Measurements from ENCODE around the gene MED4. TPM values are rescaled to one million over a fixed set of nuclear protein-coding genes. Genes with fewer than 3 reads are reported as not detected.

MED4 gene, protein sequence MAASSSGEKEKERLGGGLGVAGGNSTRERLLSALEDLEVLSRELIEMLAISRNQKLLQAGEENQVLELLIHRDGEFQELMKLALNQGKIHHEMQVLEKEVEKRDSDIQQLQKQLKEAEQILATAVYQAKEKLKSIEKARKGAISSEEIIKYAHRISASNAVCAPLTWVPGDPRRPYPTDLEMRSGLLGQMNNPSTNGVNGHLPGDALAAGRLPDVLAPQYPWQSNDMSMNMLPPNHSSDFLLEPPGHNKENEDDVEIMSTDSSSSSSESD
- 20.6 and 24.1 TPM in 2 replicates for total RNA-seq (2014; rRNA removed; shearing (Covaris generic))
- 12.8 and 20.0 TPM in 2 replicates for polyA plus RNA-seq (2014; cell fraction: nucleus; rRNA removed)

DNA sequence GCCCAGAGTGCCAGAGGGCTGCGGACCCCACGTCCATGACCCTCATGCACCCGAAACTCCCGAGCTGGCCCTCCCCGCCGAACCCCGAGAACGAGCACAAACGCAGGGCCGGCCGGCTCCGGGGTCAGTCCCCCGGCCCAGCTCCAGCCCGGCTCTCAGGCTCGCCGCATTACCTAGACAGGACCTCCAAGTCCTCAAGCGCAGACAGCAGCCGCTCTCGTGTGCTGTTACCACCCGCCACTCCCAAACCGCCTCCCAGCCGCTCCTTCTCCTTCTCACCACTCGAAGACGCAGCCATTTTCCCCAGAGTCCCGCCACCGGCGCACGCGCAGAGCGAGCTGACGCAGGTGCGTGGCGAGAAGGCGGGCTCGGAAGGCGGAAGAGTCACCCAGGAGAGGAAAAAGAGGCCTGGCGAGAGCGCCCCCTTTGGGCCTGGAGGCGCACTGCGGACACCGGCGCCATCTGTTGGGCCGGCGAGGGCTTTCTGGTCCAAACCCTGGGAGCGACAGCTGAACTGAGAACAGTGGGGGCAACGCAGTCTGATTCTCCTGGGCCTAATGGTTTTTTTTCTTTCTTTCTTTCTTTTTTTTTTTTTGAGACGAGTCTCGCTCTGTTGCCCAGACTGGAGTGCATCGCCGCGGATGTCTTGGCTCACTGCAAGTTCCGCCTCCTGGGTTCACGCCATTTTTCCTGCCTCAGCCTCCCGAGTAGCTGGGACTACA is at the start of gene MED4:
MED4 (minus strand) TSS at position 324 of the 722 bp plus-strand sequence; CDS start at position 298, 26 bp downstream.
- DNase-seq (ENCODE audit: extremely low read depth, low read depth), result peak; percentile 88

DNA sequence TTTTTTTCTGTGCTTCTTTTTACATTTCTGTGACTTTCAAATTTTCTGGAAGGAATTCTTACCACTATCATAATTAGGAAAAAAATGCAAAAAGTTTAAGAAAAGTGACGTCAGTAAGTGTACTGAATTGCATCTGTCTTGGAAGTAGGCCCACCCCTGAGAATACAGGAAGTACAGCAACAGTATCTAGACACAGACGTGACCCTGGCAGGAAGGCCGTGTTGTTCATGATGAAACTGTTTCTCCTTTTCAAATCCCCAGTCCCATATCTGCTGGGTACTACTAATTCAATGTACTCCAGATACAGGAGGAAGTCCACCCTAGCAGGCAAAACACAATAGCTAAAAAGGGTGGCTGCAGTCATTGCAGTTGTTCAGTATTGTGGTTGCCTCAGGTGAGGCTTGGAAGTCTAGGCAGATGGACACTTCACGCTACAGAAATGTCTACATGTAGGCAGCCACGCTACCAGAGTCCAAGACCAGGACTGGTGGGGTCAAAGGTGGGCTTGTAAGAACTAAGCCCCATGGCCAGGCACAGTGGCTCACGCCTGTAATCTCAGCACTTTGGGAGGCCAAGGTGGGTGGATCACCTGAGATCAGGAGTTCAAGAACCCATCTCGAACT is 49.6 kb upstream of the MED4 start:
- no peak for DNase-seq (ENCODE audit: extremely low read depth, low read depth)

DNA sequence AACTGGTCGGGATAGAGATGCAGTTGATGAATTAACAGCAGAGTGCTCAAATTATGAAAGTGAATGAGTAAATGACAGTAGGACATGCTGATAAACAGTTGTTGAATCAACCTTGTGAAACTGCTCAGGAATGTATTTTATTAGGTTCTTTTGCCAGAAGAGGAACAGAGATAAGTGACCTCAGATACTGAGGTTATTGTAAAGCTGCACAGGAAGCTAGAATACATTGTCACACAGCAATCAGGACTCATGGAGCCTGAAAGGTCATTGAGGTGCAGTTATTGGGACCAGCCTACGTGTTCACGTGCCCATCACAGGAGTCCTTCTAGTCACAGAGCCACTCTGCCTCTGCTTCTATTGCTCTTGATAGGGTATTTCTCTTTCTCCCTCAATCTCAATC is 47.5 kb upstream of the MED4 start:
- no peak for DNase-seq (ENCODE audit: extremely low read depth, low read depth)

DNA sequence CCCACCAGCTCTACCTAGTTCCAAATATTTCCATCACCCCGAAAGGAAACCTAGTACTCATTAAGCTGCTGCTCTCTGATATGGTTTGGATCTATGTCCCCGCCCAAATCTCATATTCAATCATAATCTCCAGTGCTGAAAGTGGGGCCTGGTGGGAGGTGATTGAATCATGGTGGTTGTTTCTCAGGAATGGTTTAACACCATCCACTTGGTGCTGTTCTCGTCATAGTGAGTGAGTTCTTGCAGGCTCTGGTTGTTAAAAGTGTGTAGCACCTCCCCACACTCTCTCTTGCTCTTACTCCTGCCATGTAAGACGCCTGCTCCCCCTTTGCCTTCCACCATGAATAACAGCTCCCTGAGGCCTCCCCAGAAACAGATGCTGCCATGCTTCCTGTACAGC is 43.4 kb upstream of the MED4 start:
- DNase-seq (ENCODE audit: extremely low read depth, low read depth), result no peak

DNA sequence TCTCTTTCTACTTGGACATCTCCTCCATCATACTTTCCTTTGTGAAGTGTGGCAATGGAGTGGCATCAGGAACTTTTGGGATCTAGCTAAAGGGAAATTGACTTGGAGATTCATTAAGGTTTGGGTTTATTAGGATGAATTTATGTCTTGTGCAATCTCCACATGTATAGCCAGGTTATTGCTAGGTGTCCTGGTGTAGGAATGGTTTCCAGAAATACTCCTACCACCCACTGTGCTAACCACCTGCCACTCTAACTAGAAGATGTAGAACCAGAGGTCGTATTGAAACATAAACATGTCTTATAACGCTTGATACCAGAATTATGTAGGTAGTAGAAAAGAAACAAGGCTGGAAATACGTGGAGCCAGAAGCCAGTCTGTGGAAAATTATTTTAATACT is 38.1 kb upstream of the MED4 start:
- DNase-seq (ENCODE audit: extremely low read depth, low read depth), result no peak

DNA sequence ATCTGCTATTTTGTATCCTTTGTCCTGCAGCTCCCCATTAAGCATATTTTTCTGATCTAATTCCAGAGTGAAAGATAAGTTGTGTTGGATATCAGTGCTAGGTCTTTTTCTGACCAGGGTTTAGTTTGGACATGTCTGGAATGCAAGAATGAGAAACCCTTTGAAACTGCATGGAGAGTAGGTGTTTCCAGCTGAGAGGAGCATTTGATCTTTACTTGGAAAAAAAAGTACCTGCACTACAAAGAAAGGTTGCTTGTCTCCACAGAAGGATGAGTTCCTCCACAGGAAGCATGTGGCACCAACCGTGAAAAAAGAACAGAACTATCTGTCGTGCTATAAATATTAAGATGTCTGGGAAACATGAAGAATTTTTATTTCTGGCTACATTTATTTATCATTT is 36.6 kb upstream of the MED4 start:
- no peak for DNase-seq (ENCODE audit: extremely low read depth, low read depth)

DNA sequence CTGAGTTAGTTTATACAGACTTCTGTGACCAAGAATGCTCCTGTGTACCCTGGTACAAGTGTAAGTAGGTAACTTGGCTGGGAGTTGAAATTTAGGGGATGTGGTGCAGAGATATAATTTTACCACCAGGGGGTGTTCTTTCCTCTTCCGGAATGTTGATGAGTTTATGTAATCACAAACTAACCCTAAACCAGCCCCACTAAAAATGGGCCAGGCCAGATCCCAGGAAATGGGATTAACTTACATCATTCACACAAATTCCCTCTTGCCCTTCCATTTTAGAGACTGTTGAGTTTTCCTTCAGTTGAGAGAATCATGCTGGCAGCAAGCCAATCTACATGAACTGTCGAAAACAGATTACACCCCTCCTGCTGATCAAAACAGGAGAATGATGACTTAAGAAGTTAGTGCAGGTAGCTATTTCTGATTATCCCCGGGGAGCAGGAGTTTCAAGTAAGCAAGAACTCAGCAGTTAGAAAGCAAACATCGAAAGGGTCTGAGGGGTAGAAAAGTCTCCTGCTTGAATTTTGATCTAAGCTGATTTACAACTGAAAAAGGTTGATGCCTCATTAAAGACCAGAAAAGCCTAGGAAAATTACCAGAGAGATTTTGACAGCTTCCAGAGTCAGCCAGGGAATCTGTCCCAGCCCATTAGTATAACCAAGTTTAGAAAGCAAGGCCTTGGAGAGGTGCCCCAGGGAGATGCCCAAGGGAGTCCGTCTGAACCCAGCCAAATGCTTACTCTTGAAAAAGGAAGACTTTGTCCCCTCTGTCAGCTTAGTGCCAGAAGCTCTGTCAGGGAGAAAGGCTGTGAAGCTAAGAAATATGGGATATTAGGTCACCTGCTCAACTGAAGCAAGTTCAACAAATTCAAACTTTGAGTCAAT is 32.3 kb upstream of the MED4 start:
- peak; percentile 45 for DNase-seq (ENCODE audit: extremely low read depth, low read depth)

DNA sequence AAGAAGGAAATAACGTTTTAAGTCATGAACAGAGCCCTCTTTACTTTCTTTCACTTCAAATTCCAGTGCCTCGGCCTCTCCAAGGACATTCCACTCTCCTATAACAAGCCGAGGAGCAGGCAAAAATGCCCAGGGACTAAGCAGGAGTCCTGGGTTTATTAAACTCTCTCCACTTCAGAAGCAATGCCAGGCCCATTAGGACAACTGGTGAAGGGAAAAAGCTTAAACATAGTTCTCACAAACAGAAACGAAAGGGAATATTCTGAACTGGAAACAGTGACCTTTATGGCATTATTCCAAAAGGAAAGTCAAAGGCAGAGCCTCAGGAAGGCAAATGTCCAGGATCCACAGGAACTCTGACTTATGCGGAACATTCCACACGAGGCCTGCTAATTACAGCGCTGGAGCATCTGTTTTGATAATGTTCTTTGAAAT is 30.9 kb upstream of the MED4 start:
- DNase-seq (ENCODE audit: extremely low read depth, low read depth), result no peak

DNA sequence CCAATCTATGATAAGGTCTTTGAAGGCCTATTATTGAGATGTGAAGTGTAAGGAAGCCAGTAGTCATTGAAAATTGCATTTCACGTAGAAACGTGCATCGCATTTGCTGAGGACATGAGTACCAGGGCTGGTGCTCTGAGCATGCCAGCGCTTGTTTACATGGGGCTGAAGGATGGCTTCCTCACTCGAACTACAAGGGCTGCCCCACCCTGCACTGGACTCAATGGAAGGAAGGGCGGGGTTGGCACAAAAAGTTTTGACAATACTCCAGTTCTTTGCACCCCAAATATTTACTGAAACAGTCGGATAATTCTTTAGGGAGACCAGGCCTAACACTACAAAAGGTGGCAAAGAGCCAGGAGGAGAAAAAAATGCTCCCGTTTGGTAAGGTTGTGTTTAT is 28.9 kb upstream of the MED4 start:
- DNase-seq (ENCODE audit: extremely low read depth, low read depth), result no peak

DNA sequence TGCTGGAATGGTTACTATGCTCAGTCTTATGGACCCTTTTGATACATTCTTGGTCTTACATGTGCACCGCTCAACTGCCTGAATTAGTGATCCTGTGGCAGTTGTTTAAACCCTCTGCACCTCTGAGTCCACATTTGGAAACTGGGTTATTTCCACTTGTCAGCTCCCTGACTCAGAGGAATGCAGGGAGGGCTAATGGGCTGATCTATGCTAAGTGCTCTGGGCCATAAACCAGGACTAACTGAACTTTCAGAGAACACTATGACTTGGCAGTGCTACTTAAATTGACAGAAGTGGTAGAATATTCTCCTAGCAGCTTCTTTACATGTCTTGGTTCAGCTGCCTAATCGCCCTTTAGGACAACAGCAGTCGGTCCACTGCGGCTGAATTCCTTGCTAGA is 26.8 kb upstream of the MED4 start:
- no peak for DNase-seq (ENCODE audit: extremely low read depth, low read depth)

DNA sequence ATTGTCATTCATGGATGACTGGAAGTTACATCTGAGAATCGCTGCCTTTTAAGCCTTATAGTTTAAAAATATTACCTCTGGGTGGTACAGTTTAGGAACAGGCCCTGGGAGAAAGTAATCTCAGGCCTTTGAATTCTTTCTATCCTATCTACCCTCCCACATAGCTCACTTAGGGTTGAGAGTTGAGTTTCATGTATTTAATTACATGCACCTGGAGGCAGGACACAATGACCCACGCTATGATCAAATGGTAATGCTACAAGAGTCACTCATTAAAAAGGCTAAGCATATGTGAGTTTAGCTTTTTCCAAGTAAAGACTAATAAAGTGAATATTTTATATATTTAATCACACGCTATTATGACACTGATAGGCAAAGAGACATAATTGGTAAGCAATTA is 25.3 kb upstream of the MED4 start:
- no peak for DNase-seq (ENCODE audit: extremely low read depth, low read depth)

DNA sequence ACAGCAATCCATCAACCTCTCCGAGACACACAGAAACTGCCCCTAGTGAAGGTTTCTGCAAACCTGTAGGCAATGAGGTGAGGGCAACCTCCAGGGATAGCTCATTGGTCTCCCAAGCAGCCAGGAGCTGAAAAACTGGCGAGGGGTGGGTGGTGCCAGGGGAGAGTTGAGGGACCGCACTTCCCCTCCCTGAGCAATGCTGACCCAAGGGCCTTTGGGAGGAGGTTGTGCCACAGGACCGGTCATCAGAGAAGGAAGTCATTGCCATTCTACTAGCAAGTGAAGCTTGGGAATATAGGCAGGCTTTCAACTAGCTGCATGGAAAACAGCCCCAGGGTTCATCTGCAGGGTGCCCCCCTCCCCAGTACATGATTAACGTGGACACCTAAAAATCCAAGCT is 23.1 kb upstream of the MED4 start:
- no peak for DNase-seq (ENCODE audit: extremely low read depth, low read depth)

DNA sequence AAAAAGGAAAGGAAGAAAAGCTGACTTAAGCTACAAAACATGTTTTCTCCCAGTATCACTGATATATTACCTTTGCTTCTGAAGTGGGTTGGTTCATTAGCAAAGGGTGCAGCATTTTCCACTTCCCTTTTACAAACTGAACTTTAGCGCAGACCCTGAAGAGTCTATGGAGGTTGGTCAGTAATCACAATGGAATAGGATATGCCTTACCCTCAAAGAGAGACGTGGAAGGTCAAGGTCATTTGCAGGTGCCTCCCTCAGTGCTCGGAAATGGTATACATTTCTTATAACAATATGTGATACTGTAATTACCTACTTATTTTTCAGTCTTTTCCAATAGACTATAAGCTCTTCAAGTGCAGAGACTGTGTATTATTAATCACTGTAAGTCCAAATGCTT is 21.9 kb upstream of the MED4 start:
- DNase-seq (ENCODE audit: extremely low read depth, low read depth), result no peak

DNA sequence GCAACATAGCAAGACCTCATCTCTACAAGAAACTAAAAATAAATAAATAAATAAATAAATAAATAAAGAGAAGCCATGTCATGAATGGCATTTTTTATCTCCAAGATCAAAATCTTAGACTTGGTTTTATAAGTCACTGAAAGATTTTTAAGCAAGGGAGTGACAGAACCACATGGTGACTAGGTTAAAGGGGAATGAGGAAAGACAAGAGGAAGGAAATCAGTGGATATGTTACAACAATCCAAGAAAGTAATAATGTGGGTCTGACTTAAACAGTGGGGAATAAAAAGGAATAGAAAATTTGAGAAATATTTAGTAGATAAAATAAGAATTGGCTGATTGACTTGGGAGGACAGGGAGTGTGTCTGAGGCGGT is 18.8 kb upstream of the MED4 start:
- DNase-seq (ENCODE audit: extremely low read depth, low read depth), result no peak

DNA sequence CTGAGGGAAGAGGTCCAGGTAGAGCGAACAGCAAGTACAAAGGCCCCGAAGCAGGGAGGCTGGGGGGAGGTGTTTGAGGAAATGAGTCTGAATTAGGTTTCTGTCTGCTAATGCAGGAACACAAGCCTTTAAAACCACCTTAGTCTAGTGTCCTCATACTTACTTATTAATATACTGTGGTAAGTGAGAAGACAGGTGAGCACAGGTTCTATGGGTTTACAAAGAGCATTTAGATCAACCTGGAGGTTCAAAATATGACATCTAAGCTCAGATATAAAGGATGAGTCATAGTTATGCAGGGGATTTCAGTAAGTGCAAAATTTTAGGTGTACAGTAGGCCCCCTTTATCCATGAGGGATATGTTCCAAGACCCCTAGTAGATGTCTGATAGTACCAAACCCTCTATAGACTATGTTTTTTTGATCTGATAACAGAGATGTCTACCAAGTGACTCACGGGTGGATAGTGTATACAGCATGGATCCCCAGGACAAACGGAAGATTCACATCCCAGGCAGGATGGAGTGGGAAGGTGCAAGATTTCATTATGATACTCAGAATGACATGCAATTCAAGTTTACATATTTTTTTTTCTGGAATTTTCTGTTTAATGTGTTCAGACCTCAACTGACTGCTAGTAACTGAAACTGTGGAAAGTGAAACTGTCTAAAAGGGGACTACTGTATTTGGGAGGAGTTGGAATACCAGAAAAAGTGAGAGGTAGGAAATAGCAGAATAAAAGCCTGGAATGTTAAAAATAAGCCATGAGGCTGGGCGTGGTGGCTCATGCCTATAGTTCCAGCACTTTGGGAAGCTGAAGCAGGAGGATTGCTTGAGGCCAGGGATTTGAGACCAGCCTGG is 18.2 kb upstream of the MED4 start:
- DNase-seq (ENCODE audit: extremely low read depth, low read depth), result no peak

DNA sequence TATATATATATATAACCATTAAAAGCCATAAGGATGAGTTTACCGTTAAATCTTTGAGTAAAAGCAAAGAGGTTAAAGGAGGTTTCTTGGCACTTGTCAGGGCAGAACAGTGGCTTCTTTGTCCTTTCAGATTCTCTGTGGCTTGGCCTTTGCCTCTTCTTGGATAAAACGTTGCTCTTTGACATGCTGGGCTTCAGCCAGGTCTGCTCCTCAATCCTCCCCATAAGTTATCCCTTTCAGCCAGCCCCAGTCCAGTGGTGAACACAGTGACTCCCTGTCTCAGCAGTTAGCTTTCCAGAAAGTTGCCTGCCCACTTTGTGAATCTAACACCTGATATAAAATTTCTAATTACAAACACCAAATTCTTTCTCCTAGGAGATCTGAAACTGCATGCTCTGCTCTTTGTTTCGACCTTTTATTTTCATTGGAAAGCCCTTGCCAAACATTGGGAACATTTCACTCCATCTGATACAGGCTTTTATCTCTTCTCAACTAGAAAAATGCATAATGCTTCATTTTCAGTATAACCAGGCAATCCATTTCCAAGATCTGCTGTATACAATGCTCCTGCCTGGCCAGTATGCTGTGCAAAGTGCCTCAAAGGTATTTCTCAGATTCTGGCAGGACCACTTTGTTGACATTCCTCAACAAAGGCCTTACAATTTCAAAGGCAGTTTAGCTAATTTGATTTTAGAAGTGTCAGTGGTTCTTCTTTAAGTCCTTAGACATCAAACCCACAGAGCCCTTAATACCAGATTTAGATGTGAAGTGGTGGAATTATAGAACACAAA is 16.2 kb upstream of the MED4 start:
- DNase-seq (ENCODE audit: extremely low read depth, low read depth), result no peak

DNA sequence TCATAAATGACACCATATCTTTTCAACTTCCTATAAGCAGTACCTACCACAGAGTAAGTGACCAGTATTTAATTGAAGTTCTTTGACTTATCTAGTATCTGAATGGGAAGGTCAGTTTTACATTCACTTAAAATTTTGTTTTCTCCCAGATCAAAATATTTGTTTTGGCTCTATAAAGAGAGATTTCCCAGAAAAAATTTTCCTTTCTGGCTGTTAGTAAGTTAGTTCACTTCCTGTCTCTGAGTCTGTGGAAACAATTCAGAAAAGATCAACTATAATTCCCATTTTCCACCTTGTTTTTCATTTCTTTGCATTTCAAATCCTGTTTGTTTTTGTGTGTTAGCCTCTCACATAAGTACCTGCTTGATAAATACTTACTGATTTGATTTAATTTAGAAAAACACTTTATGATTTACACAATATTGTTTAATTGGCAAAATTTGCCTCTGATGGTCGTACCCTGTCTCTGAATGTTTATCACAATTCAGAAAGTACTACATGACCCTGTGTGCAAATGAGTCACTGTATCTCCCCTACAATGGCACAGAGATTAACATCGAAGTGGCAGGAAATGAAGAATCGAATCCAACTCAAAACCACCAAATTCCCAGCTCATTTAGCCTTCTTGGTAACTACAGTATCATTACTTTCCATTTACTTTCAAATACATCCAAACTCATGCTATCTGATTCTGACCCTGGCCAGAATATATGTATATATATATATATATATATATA is 15.4 kb upstream of the MED4 start:
- no peak for DNase-seq (ENCODE audit: extremely low read depth, low read depth)

DNA sequence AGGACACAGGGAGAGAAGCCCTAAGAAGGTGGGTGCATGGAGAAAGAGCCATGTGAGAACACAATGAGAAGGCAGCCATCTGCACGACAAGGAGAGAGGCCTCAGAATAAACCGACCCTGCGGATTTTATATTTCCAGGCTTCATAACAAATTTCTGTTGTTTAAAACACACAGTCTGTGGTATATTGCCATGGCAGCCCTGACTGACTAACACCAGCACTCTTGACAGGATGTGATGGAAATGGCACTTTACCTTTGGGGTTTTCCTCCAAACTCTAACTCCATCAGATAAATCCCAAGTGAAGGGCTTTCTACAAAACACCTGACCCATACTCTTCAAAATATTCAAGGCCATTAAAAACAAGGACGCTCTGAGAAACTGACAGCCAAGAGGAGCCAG is 13.2 kb upstream of the MED4 start:
- no peak for DNase-seq (ENCODE audit: extremely low read depth, low read depth)

All from NCI-H460 (cell line).